ENCODE data around the gene SLC2A2.

The SLC2A2 gene

GRCh38 chr3:171011109-171011872, 15.2 kb downstream of the SLC2A2 start:
- no peak for TF ChIP-seq CTCF (IDR thresholded peaks at IDR 0.05)

GRCh38 chr3:171007316-171007715, 19.2 kb downstream of the SLC2A2 start:
- TF ChIP-seq CTCF (IDR thresholded peaks at IDR 0.05) = no peak

- TF ChIP-seq CTCF (IDR thresholded peaks at IDR 0.05) = no peak
These were observed 20.9 kb downstream of the SLC2A2 start for GRCh38 chr3:171005648-171006047.

- no peak for TF ChIP-seq CTCF (IDR thresholded peaks at IDR 0.05)
These were observed 24.4 kb downstream of the SLC2A2 start for GRCh38 chr3:171001957-171002694.

GRCh38 chr3:171001250-171001893, 25.1 kb downstream of the SLC2A2 start:
- no peak for TF ChIP-seq CTCF (IDR thresholded peaks at IDR 0.05)

- no peak for TF ChIP-seq CTCF (IDR thresholded peaks at IDR 0.05)
These were observed 26.2 kb downstream of the SLC2A2 start for GRCh38 chr3:171000281-171000680.

GRCh38 chr3:170999737-171000242, 26.7 kb downstream of the SLC2A2 start:
- no peak for TF ChIP-seq CTCF (IDR thresholded peaks at IDR 0.05)
